Measurements from ENCODE around the gene FOXN3.
"Not testable (repeated sequence)": the region's sequence is repeated elsewhere in the genome, so short reads cannot be mapped to it uniquely, and the experiment has no call there.

Gene FOXN3

DNA sequence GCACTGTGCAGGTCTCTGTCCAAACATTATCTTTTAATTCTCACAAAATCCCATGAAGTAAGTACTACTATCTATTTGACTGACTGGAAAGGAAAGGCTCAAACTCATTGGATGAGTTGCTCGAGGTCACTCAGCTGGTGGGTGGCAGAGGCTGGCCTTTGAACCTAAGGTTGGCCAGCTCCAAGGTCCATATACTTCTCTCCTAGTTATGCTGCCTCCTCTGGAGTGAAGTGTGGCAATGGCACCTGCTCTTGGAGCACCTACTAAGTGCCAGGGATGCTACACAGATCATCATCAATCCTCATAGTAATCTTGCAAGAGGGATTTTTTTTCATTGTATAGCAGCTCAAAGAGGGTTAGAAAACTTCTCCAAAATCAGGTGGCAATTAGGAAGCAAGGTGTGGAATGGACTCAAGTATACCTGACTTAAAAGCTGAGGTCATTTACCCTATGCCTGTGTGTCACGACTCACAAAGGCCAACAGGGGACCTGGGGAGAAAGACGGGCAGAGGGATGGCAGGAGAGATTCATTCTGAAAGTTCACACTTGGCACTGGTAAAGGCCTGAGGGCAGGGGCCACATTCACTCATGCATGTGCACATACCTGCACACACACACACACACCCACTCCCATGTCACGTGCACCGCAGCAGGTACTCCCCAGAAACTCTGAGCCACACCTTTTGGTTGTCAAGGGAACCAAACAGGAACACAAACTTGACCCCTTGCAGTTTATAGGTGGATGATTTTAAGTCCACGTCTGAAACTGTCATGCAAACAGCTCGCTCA lies 146.4 kb downstream of the FOXN3 start:
- no peak for DNase-seq

DNA sequence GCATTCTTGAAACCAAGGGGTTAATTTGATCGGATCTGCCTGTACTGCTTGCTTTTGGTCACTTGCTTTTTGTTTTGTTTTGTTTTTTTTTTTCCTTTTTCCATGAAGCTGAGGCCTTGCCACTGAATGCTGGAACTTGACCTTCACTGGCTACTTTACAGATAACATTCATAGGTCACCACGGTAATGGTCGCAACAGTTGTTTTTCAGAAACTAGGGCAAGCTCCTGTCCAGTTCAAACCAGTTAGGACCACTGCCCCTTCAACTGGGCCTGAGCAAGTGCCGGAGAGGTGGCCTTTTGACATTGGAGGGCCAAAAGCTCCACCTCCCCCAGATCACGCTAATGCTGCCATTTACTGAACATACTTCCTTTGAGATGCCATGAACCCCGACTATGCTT lies 147.6 kb downstream of the FOXN3 start:
- DNase-seq: no peak

DNA sequence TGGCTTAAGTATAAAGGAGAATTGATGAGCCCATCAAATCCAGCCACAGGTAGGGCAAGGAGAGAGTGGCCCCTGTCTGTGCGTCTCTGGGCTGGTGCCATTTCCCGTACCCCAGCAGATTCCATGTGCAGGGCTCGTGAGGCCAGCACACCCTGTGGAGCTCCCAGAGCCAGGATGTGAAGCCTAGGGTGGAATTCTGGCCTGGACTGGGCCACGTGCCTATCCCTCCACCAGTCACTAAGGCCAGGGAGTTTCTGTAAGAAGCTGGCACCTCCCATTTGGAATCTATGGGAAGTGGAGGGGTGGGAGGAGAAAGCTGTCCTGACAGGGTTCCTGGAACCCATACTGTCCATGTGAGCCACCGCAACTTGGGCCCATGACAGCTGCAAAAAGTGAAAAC lies 148.5 kb downstream of the FOXN3 start:
- DNase-seq: no peak

- no peak for DNase-seq
Measured at GRCh38 chr14:89267656-89268055, 149.4 kb downstream of the FOXN3 start.

- DNase-seq: no peak
Measured at GRCh38 chr14:89267163-89267562, 149.9 kb downstream of the FOXN3 start.

- no peak for DNase-seq
Measured at GRCh38 chr14:89266754-89267153, 150.3 kb downstream of the FOXN3 start.

DNA sequence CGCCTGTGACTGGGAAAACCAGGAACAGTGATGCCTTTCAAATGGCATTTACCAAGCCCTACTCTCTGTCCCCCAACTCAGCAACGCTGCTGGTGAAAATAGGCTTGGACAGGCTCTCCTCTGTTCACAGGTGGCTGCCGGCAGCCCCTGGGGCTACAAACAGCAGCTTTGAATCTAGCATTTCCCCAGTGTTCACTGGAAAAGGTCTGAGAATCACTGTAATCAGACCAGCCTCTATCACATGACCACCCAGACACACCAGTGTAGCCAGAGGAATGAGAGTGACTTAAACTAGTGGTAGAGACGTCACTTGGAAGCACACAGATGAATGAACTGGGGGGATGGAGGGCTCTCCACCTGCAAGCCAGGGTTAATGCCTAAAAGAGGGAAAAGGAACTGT lies 151.8 kb downstream of the FOXN3 start:
- DNase-seq: no peak

GRCh38 chr14:89264196-89264800 lies 152.7 kb downstream of the FOXN3 start:
- no peak for DNase-seq

DNA sequence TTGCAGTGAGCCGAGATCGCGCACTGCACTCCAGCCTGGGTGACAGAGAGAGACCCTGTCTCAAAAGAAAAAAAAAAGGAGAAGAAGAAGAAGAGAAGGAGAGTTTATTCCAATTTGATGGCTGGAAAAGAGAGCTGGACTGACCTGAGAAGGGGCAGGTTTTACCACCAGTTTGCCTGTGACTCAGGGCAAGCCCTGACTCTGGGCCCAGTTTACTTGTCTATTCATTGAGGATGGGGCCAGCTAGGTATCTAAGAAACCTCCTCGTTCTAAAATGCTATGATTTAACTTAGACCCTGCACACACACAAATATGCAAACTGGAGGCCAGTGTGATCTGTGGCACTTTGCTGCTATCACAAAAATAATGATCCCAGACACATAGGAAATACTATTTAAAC lies 155.0 kb downstream of the FOXN3 start:
- DNase-seq: no peak

DNA sequence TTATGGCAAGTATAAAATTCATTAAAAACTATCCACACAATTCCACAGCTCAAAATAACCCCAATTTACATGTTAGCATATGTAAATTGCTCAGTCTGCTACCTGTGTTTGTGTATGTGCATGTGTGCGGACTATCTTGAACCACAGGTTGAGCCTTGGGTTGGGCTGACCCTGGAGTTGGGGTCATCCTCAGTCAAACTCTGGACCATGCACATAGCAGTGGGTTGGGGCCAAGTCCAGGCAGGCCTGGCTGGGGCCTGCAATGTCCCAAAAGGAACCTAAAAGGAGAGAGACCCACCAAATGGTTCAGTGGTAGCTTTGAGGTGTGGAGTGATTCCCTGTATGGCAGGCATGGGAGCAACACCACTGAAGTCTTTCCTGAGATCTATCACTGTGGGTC lies 156.1 kb downstream of the FOXN3 start:
- DNase-seq: no peak

DNA sequence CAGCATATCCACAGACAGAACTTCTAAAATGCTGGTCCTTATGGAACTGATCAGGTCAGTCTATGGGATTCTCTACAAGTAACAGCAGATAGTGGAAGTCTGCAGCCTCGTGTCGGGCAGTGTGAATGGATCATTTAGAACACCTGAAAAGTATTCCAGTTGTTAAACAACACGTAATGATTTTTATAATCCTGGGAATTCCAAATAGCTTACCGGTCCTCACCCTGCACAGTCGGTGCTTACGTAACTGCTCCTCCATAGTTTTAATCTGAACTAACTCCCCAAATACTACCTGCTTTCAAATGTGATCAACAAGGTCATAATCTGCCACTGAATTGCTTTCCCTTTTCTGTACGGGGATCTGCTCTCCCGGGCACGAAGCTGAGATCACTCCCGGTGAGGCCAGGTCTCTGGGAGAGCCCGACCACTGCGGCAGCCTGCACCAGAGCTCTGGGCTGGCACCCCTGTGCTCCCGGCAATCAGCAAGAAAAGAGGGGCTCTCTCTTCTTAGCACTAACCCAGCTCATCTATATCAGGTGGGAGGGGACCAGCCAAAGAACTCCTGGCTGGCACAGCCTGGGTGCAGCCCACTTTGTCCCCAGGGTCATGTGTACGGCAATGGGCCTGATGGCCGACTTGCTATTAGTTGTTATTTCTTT lies 157.0 kb downstream of the FOXN3 start:
- DNase-seq: no peak

GRCh38 chr14:89258728-89259273 lies 158.2 kb downstream of the FOXN3 start:
- no peak for DNase-seq

DNA sequence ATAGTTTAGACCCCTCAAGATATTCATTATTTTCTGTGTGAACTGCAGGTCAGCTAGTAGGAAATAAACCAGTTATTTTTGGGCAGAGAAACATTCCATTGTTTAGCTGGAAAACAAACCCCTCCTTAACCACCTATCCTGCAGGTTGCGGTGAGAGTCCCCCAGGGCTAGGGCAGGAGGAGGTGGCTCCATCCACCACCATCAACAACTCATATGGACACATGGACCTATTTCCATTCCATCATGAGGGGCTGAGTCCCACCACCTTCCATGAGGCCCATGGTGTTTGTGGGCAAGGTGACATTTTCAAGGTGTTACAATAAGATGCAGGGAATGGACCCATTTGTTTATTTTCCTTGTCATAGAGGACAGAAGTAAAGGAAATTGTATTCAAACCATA lies 160.1 kb downstream of the FOXN3 start:
- no peak for DNase-seq

DNA sequence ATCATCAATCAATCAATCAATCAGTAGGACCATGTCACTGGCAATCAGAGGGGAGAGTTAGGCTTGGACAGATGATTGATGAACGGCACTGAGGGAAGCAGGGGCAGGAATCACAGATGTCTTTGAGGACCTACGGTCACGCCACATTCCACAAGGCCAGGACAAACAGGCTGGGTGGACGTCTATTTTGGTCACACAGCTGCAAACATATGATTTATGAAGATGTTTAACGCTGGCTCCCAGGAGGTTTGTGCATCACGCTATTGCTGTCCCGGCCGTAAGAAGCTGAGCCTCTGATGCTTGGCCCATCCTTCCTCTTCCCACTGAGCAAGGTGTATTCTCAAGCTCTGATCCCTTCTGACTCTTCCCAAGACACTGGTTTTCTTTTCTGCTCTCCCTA lies 160.8 kb downstream of the FOXN3 start:
- DNase-seq: no peak

GRCh38 chr14:89255852-89256251 lies 161.2 kb downstream of the FOXN3 start:
- DNase-seq: no peak

- no peak for DNase-seq
Measured at GRCh38 chr14:89255012-89255411, 162.0 kb downstream of the FOXN3 start.

- no peak for DNase-seq
Measured at GRCh38 chr14:89254166-89254909, 162.7 kb downstream of the FOXN3 start.

DNA sequence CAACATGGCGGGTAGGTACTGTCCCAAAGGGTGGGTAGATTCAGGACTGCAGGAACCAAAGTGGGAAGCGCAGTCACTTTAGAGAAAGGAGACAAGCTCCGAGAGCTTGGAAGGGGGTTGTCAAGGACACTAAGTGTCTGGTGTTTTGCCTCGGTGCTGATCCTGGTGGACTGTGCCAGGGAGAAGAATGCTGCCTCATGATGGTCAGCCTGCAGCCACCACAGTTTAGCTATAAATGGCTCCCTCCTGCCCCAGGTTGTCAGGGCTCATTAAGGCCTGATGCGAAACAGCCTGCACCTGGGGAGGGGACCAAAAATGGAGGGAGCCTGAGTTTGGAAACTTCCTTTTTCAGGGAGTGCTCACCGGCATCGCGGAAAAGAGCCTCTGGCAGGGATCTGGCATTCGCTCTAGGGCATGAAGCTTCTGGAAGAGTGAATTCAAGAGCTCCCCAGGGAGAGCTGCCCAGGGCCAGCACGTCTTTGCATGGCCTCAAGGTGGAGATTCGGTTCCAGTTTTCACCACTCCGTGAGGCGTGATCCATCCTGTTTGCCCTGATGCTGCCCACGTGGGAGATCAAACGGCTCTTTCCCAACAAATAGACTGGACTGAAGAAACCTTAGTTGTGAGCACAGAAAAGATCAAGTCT lies 164.0 kb downstream of the FOXN3 start:
- no peak for DNase-seq

- no peak for DNase-seq
Measured at GRCh38 chr14:89251061-89251460, 166.0 kb downstream of the FOXN3 start.

DNA sequence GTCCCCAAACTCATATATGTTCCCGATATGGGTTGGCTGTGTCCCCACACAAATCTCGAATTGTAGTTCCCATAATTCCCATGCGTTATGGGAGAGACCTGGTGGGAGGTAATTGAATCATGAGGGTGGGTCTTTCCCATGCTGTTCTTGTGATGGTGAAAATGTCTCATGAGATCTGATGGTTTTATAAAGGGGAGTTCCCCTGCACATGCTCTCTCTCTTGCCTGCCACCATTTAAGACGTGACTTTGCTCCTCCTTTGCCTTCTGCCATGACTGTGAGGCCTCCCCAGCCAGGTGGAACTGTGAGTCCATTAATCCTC lies 166.4 kb downstream of the FOXN3 start:
- not testable (repeated sequence) for DNase-seq

- no peak for DNase-seq
Measured at GRCh38 chr14:89249972-89250654, 166.9 kb downstream of the FOXN3 start.

DNA sequence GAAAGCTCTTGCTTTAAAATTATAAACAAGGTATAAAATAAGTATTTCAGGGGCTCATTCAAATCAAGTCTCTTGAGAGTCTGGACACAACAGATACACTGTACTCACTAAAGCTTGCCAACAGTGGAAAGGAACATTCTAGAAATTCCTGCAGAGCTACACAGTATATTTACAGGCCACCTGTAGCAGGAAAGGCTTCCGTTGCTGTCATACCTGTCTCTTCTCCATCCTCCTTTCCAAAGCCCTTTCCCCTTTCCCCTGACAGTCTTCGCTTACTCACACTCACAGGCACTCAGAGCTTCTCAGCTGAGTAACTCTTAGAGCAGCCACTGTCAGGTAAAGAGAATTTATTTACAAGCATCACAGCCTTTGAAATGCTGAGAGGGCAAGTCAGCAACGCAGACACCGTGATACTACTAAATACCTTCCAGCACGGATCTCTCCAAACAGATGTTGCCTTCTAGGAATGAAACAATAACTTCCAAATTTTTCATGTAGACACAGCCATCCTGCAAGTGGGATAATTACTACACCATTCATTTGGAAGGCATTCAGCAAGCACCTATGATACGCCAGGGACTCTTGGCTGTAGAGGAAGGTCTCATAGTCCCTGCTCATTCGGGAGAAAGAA lies 167.9 kb downstream of the FOXN3 start:
- no peak for DNase-seq
